ENCODE results near the gene KRT71. TPM values are rescaled to one million over a fixed set of nuclear protein-coding genes. Genes with fewer than 3 reads are reported as not detected.

KRT71 gene
- total RNA-seq, 3 donors from 2014 or later: 0.16 TPM; not detected in 2

DNA sequence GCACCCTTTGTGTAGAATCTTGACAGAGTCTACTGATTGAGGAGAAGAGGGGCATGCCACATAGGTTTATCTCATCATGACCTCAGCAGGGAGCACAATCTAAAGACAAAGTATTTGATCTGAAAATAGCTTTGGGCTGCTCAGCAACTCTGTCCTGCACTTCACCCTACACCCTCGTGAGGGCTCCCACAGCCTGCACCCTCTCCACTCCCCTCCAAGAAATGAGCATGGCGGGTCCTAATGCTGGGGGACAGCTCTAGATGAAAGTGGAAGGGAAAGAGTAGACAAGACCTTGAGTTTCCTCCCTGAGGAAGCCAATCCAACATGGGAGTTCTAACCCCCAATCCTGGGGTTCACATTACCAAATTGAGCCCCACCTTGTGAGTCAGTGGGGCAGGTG lies 22.0 kb downstream of the KRT71 start:
- Histone ChIP-seq H3K36me3 (no peaks in the 10 kb centered on the region), H3K27me3 (no peaks in the 10 kb centered on the region), H3K27ac (no peak overlapping the region), H3K9me3 (no peaks in the 10 kb centered on the region), H3K4me1 (peaks cover 0 to 5% of the 10 kb centered on the region in 2 donors), H3K4me3 (no peak overlapping the region)
- intact Hi-C loops (cut with DNase I; ENCODE audit: low total_unique reads): no loop called here
- TF ChIP-seq POLR2A (IDR thresholded peaks at IDR 0.05) (no peak), POLR2AphosphoS5 (IDR thresholded peaks at IDR 0.05) (no peak)
- TF ChIP-seq, protein P1, sequence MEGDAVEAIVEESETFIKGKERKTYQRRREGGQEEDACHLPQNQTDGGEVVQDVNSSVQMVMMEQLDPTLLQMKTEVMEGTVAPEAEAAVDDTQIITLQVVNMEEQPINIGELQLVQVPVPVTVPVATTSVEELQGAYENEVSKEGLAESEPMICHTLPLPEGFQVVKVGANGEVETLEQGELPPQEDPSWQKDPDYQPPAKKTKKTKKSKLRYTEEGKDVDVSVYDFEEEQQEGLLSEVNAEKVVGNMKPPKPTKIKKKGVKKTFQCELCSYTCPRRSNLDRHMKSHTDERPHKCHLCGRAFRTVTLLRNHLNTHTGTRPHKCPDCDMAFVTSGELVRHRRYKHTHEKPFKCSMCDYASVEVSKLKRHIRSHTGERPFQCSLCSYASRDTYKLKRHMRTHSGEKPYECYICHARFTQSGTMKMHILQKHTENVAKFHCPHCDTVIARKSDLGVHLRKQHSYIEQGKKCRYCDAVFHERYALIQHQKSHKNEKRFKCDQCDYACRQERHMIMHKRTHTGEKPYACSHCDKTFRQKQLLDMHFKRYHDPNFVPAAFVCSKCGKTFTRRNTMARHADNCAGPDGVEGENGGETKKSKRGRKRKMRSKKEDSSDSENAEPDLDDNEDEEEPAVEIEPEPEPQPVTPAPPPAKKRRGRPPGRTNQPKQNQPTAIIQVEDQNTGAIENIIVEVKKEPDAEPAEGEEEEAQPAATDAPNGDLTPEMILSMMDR (IDR thresholded peaks at IDR 0.05): no peak
- no peak for DNase-seq (ENCODE audit: low spot score in 2 of 2)

DNA sequence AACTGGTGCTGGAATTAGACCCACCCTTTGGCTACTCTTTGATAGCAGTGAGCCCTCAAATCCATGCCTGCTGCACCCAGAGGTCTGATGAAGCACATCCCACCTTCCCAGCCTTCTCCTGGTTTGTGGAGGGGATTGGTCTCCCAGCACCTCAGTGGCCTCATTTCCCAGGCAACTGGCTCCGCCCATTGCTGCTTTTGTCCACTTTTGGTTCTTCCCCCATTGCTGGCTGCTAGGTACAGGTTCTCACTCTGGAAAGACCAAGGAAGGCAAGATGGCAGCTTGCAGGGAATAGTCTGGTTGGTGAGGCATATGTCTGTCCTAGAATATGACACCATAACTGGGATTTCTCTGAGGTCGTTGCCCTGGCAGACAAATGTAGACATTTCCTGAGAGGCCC lies 22.6 kb downstream of the KRT71 start:
- no peak for TF ChIP-seq POLR2A (IDR thresholded peaks at IDR 0.05)
- TF ChIP-seq POLR2AphosphoS5 (IDR thresholded peaks at IDR 0.05): no peak
- TF ChIP-seq, protein P1 (IDR thresholded peaks at IDR 0.05): no peak
- intact Hi-C loops (cut with DNase I; ENCODE audit: low total_unique reads): no loop called here
- no peak for DNase-seq (ENCODE audit: low spot score in 2 of 2)
- H3K27me3 ChIP-seq: no peaks in the 10 kb centered on the region
- H3K36me3 ChIP-seq: no peaks in the 10 kb centered on the region
- H3K9me3 ChIP-seq: no peaks in the 10 kb centered on the region
- H3K4me1 ChIP-seq: peaks cover 0 to 5% of the 10 kb centered on the region in 2 donors
- peak overlapping the region; percentile 26 to 77 for H3K27ac ChIP-seq
- H3K4me3 ChIP-seq: no peak overlapping the region

DNA sequence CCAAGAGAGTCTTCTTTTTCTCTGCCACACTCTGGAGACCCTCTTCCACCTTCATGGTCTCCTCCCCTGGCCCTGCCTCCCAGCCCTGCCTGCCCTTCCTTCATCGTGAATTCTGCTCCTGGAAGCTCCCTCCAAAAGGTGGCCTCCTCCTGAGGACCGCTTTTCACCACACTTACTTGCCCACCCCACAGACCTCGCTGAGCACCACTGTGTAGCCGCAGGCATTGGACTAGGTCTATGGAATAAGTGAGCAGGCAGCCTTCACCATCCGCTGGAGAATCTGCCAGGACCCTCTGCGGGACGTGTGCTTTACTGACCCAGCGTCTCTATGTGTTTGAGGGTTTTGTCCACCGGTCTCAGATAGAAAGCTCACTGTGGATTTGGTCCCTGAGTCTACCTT lies 23.1 kb downstream of the KRT71 start:
- intact Hi-C loops (cut with DNase I; ENCODE audit: low total_unique reads): no loop called here
- Histone ChIP-seq H3K27ac (peak overlapping the region; percentile 77 to 89), H3K4me3 (no peak overlapping the region), H3K4me1 (peaks cover 0 to 5% of the 10 kb centered on the region in 2 donors), H3K9me3 (no peaks in the 10 kb centered on the region), H3K36me3 (no peaks in the 10 kb centered on the region), H3K27me3 (no peaks in the 10 kb centered on the region)
- no peak for DNase-seq (ENCODE audit: low spot score in 2 of 2)
- TF ChIP-seq POLR2A (IDR thresholded peaks at IDR 0.05) (no peak), POLR2AphosphoS5 (IDR thresholded peaks at IDR 0.05) (no peak)
- TF ChIP-seq, protein P1 (IDR thresholded peaks at IDR 0.05): no peak

DNA sequence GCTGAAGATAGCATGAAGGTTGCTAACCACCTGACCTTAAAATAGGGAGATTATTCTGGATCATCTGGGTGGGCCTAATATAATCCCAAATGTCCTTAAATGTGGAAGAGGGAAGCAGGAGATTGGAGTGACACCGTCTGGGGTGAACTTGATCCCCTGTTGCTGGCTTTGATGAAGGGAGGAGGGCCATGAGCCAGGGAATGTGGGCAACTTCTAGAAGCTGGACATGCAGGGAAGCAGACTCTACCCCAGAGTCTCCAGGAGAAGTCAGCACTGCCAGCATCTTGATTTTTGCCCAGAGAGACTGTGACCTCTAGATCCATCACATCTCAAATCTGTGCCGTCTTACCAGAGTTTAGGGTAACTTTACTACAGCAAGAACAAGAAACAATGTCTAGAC lies 23.5 kb downstream of the KRT71 start:
- no peak overlapping the region for H3K4me3 ChIP-seq
- peaks cover under 1 to 5% of the 10 kb centered on the region in 2 donors for H3K4me1 ChIP-seq
- H3K36me3 ChIP-seq: no peaks in the 10 kb centered on the region
- DNase-seq (ENCODE audit: low spot score in 2 of 2): no peak
- H3K9me3 ChIP-seq: no peaks in the 10 kb centered on the region
- TF ChIP-seq POLR2A (IDR thresholded peaks at IDR 0.05): no peak
- TF ChIP-seq, protein P1 (IDR thresholded peaks at IDR 0.05): no peak
- no peak for TF ChIP-seq POLR2AphosphoS5 (IDR thresholded peaks at IDR 0.05)
- H3K27me3 ChIP-seq: no peaks in the 10 kb centered on the region
- H3K27ac ChIP-seq: peak overlapping the region; percentile 77 to 89
- intact Hi-C loops (cut with DNase I; ENCODE audit: low total_unique reads): no loop called here

DNA sequence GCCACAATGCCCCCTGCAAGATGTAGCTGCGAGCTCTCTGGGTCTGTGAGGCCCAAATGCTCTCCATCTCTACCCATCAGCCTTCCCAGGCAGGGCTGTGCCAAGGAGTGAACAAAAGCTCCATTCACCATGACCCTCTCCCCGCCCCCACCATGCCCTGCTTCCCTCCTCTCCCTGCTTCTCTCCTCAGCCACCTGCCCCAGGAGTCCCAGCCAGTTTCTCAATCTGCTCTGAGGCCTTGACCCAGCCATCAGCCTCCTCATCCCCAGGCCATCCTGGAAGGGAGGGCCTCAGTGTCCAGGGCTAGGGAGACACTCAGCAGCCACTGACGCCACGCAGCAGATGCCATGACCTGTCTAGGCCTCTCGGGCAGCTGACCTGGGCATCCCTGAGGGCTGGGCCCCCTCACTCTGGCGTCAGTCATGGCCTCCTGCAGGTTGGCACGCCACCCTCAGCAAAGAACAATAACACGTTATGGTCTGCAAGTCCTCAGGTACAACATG lies 24.3 kb downstream of the KRT71 start:
- peak in 1 of 2 donors; percentile 86 for DNase-seq (ENCODE audit: low spot score in 2 of 2)
- H3K27me3 ChIP-seq: no peaks in the 10 kb centered on the region
- H3K9me3 ChIP-seq: no peaks in the 10 kb centered on the region
- H3K4me3 ChIP-seq: no peak overlapping the region
- no peaks in the 10 kb centered on the region for H3K36me3 ChIP-seq
- peaks cover 3 to 12% of the 10 kb centered on the region in 2 donors for H3K4me1 ChIP-seq
- H3K27ac ChIP-seq: peak overlapping the region; percentile 77 to 89
- TF ChIP-seq, protein P1 (IDR thresholded peaks at IDR 0.05): no peak
- TF ChIP-seq POLR2AphosphoS5 (IDR thresholded peaks at IDR 0.05) (no peak), POLR2A (IDR thresholded peaks at IDR 0.05) (no peak)
- intact Hi-C loops (cut with DNase I; ENCODE audit: low total_unique reads): no loop called here
